ENCODE measurements around the gene ZNF697.

DNA sequence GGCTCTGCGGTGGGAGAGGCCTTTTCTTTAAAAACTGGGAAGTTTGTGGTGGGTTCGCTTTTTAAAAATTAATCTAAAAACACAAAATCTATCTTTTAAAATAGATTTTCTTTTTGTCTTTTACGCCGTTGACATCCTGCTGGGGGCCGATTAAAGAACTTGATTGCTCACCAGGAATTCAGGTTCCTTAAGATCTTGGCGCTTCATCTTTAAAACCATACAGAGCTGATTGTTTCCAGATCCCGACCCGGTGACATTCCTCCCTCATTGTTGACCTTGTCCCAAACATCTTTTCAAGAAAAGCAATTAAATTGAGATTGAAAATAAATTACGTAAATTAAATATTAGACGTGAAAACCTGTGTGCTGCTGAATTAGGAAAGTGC is 546 bp upstream of the ZNF697 start:
- TF ChIP-seq, protein P1, sequence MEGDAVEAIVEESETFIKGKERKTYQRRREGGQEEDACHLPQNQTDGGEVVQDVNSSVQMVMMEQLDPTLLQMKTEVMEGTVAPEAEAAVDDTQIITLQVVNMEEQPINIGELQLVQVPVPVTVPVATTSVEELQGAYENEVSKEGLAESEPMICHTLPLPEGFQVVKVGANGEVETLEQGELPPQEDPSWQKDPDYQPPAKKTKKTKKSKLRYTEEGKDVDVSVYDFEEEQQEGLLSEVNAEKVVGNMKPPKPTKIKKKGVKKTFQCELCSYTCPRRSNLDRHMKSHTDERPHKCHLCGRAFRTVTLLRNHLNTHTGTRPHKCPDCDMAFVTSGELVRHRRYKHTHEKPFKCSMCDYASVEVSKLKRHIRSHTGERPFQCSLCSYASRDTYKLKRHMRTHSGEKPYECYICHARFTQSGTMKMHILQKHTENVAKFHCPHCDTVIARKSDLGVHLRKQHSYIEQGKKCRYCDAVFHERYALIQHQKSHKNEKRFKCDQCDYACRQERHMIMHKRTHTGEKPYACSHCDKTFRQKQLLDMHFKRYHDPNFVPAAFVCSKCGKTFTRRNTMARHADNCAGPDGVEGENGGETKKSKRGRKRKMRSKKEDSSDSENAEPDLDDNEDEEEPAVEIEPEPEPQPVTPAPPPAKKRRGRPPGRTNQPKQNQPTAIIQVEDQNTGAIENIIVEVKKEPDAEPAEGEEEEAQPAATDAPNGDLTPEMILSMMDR (IDR thresholded peaks at IDR 0.05) = no peak
- TF ChIP-seq EP300 (IDR thresholded peaks at IDR 0.05) = no peak
